Neural cell (in vitro differentiated cells): Measurements from ENCODE around the gene PAQR3. TPM values are rescaled to one million over a fixed set of nuclear protein-coding genes. Genes with fewer than 3 reads are reported as not detected.
A peak's percentile ranks its signal among the peaks of the same experiment; 100 is the strongest.

Source experiments
- H2AFZ ChIP-seq: fragments of 200-600, 300-800 bp; sonication (generic), shearing (Covaris generic); 2 replicates; pipeline ENCODE4 v1.6.0; 2014; ENCODE audit warnings: low read depth, mild to moderate bottlenecking, antibody characterized with exemption, low read length, moderate library complexity
- H3F3A ChIP-seq: fragments of 200-600 bp; shearing (Covaris generic); 2 replicates; pipeline ENCODE4 v1.6.1; 2016; ENCODE audit warnings: mild to moderate bottlenecking, moderate library complexity, mixed read lengths, antibody characterized with exemption, low read length; ENCODE audit not compliant: insufficient read depth, poor library complexity, severe bottlenecking
- H3K27ac ChIP-seq: fragments of 200-600, 300-800 bp; sonication (generic), shearing (Covaris generic); 2 replicates; pipeline ENCODE4 v1.5.1; 2014; ENCODE audit warnings: mild to moderate bottlenecking, low read length, moderate library complexity
- H3K27me3 ChIP-seq: fragments of 300-800, 200-600 bp; sonication (generic), shearing (Covaris generic); 2 replicates; pipeline ENCODE4 v1.6.0; 2014; ENCODE audit warnings: mild to moderate bottlenecking, low read depth, low read length, moderate library complexity; ENCODE audit not compliant: insufficient read depth
- H3K36me3 ChIP-seq: fragments of 300-800, 200-600 bp; sonication (generic), shearing (Covaris generic); 2 replicates; pipeline ENCODE4 v1.5.1; 2014; ENCODE audit warnings: mild to moderate bottlenecking, antibody characterized with exemption, low read length, moderate library complexity; ENCODE audit not compliant: insufficient read depth
- H3K4me2 ChIP-seq: fragments of 300-800, 200-600 bp; sonication (generic), shearing (Covaris generic); 2 replicates; pipeline ENCODE4 v1.6.0; 2014; ENCODE audit warnings: mild to moderate bottlenecking, low read length
- H3K4me3 ChIP-seq: fragments of 300-800, 200-600 bp; sonication (generic), shearing (Covaris generic); 2 replicates; pipeline ENCODE4 v1.5.1; 2014; ENCODE audit warnings: mild to moderate bottlenecking, low read length, moderate library complexity
- H3K79me2 ChIP-seq: fragments of 200-600 bp; shearing (Covaris generic); replicated peaks from 2 replicates; pipeline ENCODE4 v1.6.0; 2014; ENCODE audit warnings: mild to moderate bottlenecking, low read length, moderate library complexity; ENCODE audit not compliant: insufficient read depth
- H3K9ac ChIP-seq: fragments of 300-800, 200-600 bp; sonication (generic), shearing (Covaris generic); 2 replicates; pipeline ENCODE4 v1.6.1; 2016; ENCODE audit warnings: mild to moderate bottlenecking, low read length, mixed read lengths
- H3K9me2 ChIP-seq: fragments of 200-600 bp; shearing (Covaris generic); 2 replicates; pipeline ENCODE4 v1.6.1; 2016; ENCODE audit warnings: mild to moderate bottlenecking, low read length, mixed read lengths; ENCODE audit not compliant: insufficient read depth
- H3K9me3 ChIP-seq: fragments of 200-600, 300-800 bp; sonication (generic), shearing (Covaris generic); 2 replicates; pipeline ENCODE4 v1.6.1; 2016; ENCODE audit warnings: mild to moderate bottlenecking, mixed run types, low read length, moderate library complexity, mixed read lengths
- H4K20me1 ChIP-seq: fragments of 200-600 bp; shearing (Covaris generic); 2 replicates; pipeline ENCODE4 v1.6.1; 2016; ENCODE audit warnings: mild to moderate bottlenecking, mixed run types; ENCODE audit not compliant: insufficient read depth
- EP300 ChIP-seq: fragments of 450-650 bp; conservative IDR thresholded peaks from 2 replicates; pipeline ENCODE4 v1.6.1; 2014; ENCODE audit warnings: antibody characterized with exemption, mild to moderate bottlenecking, moderate library complexity; ENCODE audit not compliant: poor library complexity, severe bottlenecking
- EZH2 ChIP-seq: fragments of 200-600, 300-800 bp; shearing (Covaris generic), sonication (generic); IDR thresholded peaks from 2 replicates; pipeline ENCODE4 v1.6.1; 2014; ENCODE audit warnings: antibody characterized with exemption, low read length, borderline replicate concordance, mild to moderate bottlenecking; ENCODE audit not compliant: insufficient read depth, poor library complexity, severe bottlenecking
- MXI1 ChIP-seq: fragments of 450-650 bp; conservative IDR thresholded peaks from 2 replicates; pipeline ENCODE4 v1.6.1; 2014; ENCODE audit warnings: antibody characterized with exemption, mild to moderate bottlenecking; ENCODE audit not compliant: poor library complexity, severe bottlenecking
- POLR2AphosphoS5 ChIP-seq: IDR thresholded peaks from 2 replicates; pipeline ENCODE4 v1.6.1; 2012
- RAD21 ChIP-seq: fragments of 450-650 bp; conservative IDR thresholded peaks from 2 replicates; pipeline ENCODE4 v1.6.1; 2014; ENCODE audit warnings: antibody characterized with exemption, mild to moderate bottlenecking, moderate library complexity
- SMC3 ChIP-seq: fragments of 450-650 bp; conservative IDR thresholded peaks from 2 replicates; pipeline ENCODE4 v1.6.1; 2014; ENCODE audit warnings: antibody characterized with exemption, mild to moderate bottlenecking, moderate library complexity; ENCODE audit not compliant: poor library complexity
- TAF1 ChIP-seq: IDR thresholded peaks from 2 replicates; pipeline ENCODE4 v1.6.1; 2012; ENCODE audit warnings: low read depth
- polyA plus RNA-seq: library from polyadenylated mRNA; depleted of rRNA; stranded (reverse); fragments of >200 nt; gene quantifications from 2 replicates; pipeline ENCODE4 v1.2.3, GENCODE V29; 2014
- TF ChIP-seq, protein P1 (sequence below): IDR thresholded peaks from 2 replicates; pipeline ENCODE4 v1.6.1; 2012; ENCODE audit warnings: borderline replicate concordance
- TF ChIP-seq, protein P2 (sequence below): fragments of 450-650 bp; IDR thresholded peaks from 2 replicates; pipeline ENCODE4 v1.5.1; 2014; ENCODE audit warnings: antibody characterized with exemption, mild to moderate bottlenecking, moderate library complexity; ENCODE audit not compliant: poor library complexity, severe bottlenecking

PAQR3 gene
- polyA plus RNA-seq, 1 donor from 2014 or later = 123 TPM

DNA sequence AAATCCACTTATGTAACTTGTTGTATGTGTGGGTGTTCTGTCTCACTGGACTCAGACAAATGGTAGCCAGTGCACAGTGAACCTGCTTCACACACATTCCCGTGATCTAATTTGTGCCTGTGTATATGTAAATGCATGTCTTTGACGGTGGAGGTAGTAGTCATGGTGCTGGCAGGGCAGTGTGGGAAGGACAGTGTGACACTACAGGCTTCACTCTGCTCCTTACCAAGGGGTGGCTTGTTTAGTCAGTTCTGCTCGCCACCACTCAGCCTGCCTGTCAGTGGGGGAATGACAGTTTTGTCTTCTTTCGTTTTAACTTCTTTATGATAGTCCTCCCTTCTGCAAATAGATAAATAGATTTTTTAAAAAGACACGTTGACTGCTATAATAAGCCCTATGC lies 17.7 kb upstream of the PAQR3 start:
- Histone ChIP-seq H2AFZ (no peak overlapping the region), H3K4me2 (no peak overlapping the region), H3F3A (no peaks in the 10 kb centered on the region), H3K9me2 (no peaks in the 10 kb centered on the region), H3K79me2 (no peaks in the 10 kb centered on the region), H3K27ac (no peak overlapping the region), H3K36me3 (no peaks in the 10 kb centered on the region), H4K20me1 (no peaks in the 10 kb centered on the region), H3K4me3 (no peak overlapping the region), H3K9ac (no peak overlapping the region), H3K27me3 (no peaks in the 10 kb centered on the region), H3K9me3 (no peaks in the 10 kb centered on the region)
- TF ChIP-seq TAF1 = no peak
- TF ChIP-seq EZH2 = no peak
- no peak for TF ChIP-seq RAD21
- TF ChIP-seq, protein P1, sequence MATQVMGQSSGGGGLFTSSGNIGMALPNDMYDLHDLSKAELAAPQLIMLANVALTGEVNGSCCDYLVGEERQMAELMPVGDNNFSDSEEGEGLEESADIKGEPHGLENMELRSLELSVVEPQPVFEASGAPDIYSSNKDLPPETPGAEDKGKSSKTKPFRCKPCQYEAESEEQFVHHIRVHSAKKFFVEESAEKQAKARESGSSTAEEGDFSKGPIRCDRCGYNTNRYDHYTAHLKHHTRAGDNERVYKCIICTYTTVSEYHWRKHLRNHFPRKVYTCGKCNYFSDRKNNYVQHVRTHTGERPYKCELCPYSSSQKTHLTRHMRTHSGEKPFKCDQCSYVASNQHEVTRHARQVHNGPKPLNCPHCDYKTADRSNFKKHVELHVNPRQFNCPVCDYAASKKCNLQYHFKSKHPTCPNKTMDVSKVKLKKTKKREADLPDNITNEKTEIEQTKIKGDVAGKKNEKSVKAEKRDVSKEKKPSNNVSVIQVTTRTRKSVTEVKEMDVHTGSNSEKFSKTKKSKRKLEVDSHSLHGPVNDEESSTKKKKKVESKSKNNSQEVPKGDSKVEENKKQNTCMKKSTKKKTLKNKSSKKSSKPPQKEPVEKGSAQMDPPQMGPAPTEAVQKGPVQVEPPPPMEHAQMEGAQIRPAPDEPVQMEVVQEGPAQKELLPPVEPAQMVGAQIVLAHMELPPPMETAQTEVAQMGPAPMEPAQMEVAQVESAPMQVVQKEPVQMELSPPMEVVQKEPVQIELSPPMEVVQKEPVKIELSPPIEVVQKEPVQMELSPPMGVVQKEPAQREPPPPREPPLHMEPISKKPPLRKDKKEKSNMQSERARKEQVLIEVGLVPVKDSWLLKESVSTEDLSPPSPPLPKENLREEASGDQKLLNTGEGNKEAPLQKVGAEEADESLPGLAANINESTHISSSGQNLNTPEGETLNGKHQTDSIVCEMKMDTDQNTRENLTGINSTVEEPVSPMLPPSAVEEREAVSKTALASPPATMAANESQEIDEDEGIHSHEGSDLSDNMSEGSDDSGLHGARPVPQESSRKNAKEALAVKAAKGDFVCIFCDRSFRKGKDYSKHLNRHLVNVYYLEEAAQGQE = no peak
- TF ChIP-seq SMC3 = no peak
- TF ChIP-seq, protein P2, sequence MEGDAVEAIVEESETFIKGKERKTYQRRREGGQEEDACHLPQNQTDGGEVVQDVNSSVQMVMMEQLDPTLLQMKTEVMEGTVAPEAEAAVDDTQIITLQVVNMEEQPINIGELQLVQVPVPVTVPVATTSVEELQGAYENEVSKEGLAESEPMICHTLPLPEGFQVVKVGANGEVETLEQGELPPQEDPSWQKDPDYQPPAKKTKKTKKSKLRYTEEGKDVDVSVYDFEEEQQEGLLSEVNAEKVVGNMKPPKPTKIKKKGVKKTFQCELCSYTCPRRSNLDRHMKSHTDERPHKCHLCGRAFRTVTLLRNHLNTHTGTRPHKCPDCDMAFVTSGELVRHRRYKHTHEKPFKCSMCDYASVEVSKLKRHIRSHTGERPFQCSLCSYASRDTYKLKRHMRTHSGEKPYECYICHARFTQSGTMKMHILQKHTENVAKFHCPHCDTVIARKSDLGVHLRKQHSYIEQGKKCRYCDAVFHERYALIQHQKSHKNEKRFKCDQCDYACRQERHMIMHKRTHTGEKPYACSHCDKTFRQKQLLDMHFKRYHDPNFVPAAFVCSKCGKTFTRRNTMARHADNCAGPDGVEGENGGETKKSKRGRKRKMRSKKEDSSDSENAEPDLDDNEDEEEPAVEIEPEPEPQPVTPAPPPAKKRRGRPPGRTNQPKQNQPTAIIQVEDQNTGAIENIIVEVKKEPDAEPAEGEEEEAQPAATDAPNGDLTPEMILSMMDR = no peak
- no peak for TF ChIP-seq POLR2AphosphoS5
- TF ChIP-seq EP300 = no peak
- TF ChIP-seq MXI1 = no peak

DNA sequence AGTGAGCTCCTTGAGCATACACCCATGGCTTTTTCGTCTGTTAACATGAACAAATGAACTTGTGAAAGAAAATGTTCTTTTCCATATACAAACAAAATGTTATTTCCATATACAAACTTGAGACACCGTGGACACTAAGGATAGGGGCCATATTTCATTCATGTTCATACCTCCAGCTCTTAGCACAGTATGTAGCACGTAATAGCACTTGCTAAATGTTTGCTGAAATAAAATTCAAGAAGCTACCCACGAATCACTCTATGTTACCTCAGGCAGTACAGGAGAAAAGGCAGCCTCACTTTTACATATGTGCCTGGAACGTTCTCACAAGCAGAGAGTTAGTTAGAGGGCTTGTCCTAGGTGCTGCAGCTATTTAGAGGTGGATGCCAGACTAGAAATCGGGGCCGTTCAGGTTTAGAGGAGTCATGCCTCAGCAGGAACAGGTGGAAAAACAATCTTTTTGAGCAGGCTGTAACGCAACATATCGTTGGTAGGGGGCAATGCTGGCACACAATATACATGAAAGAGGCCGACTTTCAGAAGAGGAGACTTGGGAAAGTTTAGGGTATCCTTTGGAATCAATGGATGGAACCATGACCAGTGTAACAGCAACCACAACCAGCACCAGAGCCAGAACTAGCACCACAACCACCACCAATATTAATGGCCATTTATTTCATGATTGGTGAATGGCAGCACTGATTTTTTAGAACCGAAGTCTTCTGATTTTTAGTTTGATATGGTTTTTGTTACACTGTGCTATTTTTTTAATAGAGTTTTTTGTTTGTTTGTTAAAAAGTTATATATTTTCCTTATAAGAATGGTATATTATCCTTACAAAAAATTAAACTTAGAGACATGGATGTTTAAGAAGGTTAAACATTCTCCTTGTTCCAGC lies 14.8 kb upstream of the PAQR3 start:
- Histone ChIP-seq H4K20me1 (no peaks in the 10 kb centered on the region), H3K79me2 (no peaks in the 10 kb centered on the region), H3K9me3 (no peaks in the 10 kb centered on the region), H3K9ac (no peak overlapping the region), H2AFZ (no peak overlapping the region), H3K4me3 (no peak overlapping the region), H3K36me3 (no peaks in the 10 kb centered on the region), H3K27me3 (no peaks in the 10 kb centered on the region), H3K9me2 (no peaks in the 10 kb centered on the region), H3F3A (no peaks in the 10 kb centered on the region), H3K4me2 (no peak overlapping the region), H3K27ac (no peak overlapping the region)
- TF ChIP-seq SMC3 (peak; percentile 85), MXI1 (no peak), RAD21 (peak; percentile 83), TAF1 (no peak), EP300 (no peak), POLR2AphosphoS5 (no peak), EZH2 (no peak)
- TF ChIP-seq, protein P2 = peak; percentile 80
- TF ChIP-seq, protein P1 = no peak
